Lower lobe of right lung (tissue), 2 donors: ENCODE data around the gene REPS1. TPM values are rescaled to one million over a fixed set of nuclear protein-coding genes. Genes with fewer than 3 reads are reported as not detected.

Experiments used
- ATAC-seq, 2 donors: fragments of 200-7000 bp; cut with Tn5 transposase; one replicate each; pipeline ENCODE4 v1.9.1; 2020 to 2022; ENCODE audit warnings: mild to moderate bottlenecking in 2 of 2, moderate library complexity in 2 of 2
- DNase-seq: peaks from one replicate; pipeline ENCODE4 v3.0.0-alpha.2; 2020
- H3K27ac ChIP-seq: fragments of 200-600 bp; one replicate; pipeline ENCODE4 v1.8.0; 2022
- H3K27me3 ChIP-seq: fragments of 200-600 bp; one replicate; pipeline ENCODE4 v1.8.0; 2022; ENCODE audit warnings: low read depth
- H3K36me3 ChIP-seq: fragments of 200-600 bp; one replicate; pipeline ENCODE4 v1.8.0; 2022; ENCODE audit warnings: mild to moderate bottlenecking
- H3K4me1 ChIP-seq: fragments of 200-600 bp; one replicate; pipeline ENCODE4 v1.8.0; 2022
- H3K4me3 ChIP-seq: fragments of 200-600 bp; one replicate; pipeline ENCODE4 v1.8.0; 2022; ENCODE audit warnings: mild to moderate bottlenecking
- H3K9me3 ChIP-seq: fragments of 200-600 bp; one replicate; pipeline ENCODE4 v1.8.0; 2022
- intact Hi-C: fragments of 100-400 bp; cut with DNase I; formaldehyde crosslinking; loops from one replicate; pipeline ENCODE4 v1.11.0; 2022
- total RNA-seq: library from RNA; stranded (reverse); fragmentation: NEBNext Ultra II Directional; extraction: Animal tissue kit (Norgen Biotek cat#: 25700); gene quantifications from one replicate; pipeline ENCODE4 v1.2.1, GENCODE V29; 2021
- TF ChIP-seq, protein P1 (sequence below): fragments of 200-600 bp; IDR thresholded peaks from one replicate; pipeline ENCODE4 v1.8.0; 2022; ENCODE audit warnings: antibody characterized with exemption, mild to moderate bottlenecking
- donor health status: DM: no; HTN: yes; CAD: no; lungs with severe emphysema.

Gene REPS1
- total RNA-seq, 1 donor from 2014 or later = 39.1 TPM

DNA sequence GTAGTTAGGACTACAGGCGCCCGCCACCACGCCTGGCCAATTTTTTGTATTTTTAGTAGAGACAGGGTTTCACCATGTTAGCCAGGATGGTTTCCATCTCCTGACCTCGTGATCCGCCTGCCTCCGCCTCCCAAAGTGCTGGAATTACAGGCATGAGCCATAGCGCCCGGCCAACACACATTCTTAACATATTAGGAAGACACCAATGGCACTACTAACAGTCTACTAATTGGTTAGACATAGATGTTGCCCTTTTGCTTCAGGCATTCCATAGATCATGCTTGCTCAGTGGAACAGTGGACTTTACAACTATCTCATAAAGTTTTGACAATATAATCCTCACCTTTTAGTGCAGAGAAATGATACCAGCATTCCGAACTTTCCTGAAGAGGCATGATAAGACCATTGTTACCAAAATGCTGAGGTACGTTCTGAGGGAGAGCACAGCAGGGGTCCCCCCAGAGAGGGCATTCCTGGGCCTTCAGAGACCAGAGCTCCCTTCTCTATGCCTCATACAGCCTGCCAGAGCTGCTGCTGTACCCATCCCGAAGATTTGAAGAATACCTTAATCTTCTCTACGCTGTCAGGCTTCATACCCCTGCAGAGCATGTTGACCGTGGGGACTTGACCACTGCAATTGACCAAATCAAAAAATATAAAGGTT lies 102.8 kb downstream of the REPS1 start:
- Histone ChIP-seq H3K4me3 (no peak overlapping the region), H3K27me3 (no peaks in the 10 kb centered on the region), H3K27ac (no peak overlapping the region), H3K36me3 (no peaks in the 10 kb centered on the region), H3K9me3 (no peaks in the 10 kb centered on the region), H3K4me1 (no peaks in the 10 kb centered on the region)
- ATAC-seq = no peak
- intact Hi-C loops = no loop called here
- TF ChIP-seq, protein P1, sequence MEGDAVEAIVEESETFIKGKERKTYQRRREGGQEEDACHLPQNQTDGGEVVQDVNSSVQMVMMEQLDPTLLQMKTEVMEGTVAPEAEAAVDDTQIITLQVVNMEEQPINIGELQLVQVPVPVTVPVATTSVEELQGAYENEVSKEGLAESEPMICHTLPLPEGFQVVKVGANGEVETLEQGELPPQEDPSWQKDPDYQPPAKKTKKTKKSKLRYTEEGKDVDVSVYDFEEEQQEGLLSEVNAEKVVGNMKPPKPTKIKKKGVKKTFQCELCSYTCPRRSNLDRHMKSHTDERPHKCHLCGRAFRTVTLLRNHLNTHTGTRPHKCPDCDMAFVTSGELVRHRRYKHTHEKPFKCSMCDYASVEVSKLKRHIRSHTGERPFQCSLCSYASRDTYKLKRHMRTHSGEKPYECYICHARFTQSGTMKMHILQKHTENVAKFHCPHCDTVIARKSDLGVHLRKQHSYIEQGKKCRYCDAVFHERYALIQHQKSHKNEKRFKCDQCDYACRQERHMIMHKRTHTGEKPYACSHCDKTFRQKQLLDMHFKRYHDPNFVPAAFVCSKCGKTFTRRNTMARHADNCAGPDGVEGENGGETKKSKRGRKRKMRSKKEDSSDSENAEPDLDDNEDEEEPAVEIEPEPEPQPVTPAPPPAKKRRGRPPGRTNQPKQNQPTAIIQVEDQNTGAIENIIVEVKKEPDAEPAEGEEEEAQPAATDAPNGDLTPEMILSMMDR = no peak
- DNase-seq = no peak

DNA sequence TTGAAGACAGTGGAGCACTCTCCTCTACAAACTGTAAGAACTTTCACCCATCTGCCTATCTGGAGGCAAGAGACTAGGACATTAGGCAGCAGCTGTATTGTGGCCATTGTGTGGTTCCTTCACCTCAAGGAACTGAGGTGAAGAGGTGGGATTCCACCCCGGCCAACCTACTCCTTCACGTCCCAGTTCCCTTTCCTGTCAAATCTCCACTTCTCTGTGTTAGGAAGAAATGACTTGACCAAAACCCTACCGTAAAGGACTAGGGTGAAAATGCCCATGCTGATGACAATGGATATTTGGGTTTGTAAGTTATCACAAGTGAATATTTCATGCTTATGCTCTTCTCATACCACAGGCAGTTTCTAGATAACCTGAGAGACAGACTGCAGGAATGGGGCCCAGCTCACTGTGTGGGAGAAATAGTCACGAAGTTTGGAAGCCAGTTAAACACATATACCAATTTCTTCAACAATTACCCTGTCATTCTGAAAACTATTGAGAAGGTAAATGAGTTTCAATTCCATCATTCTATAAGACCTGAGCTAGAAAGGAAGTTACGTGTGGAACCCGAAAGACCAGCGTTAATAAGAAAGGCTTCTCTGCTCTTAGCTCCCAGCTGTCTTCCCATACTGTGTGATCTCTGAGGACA lies 105.6 kb downstream of the REPS1 start:
- Histone ChIP-seq H3K9me3 (no peaks in the 10 kb centered on the region), H3K36me3 (no peaks in the 10 kb centered on the region), H3K4me1 (no peaks in the 10 kb centered on the region), H3K27me3 (no peaks in the 10 kb centered on the region), H3K4me3 (no peak overlapping the region), H3K27ac (no peak overlapping the region)
- no peak for DNase-seq
- TF ChIP-seq, protein P1 = no peak
- intact Hi-C loops = no loop called here
- ATAC-seq = no peak

DNA sequence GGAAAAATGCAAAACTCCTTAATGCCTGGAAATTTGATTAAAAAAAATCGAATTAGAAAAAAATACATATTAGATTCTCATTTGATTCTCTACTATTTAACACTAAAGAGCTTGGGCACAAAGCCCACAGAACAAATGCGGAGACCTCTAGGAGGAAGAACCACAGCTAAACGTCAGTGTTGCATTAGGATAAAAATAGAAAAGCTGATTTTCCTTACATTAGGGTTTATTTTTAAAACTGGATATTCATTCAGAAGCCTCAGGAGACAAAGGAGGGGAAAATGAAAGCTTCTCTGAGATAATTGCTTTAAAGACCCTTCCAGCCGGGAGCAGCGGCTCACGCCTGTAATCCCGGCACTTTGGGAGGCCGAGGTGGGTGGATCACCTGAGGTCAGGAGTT lies 114.9 kb downstream of the REPS1 start:
- ATAC-seq (no peak), DNase-seq (no peak)
- Histone ChIP-seq H3K27ac (no peak overlapping the region), H3K4me3 (no peak overlapping the region), H3K27me3 (no peaks in the 10 kb centered on the region), H3K36me3 (no peaks in the 10 kb centered on the region), H3K4me1 (no peaks in the 10 kb centered on the region), H3K9me3 (no peaks in the 10 kb centered on the region)
- intact Hi-C loops = no loop called here
- TF ChIP-seq, protein P1 = no peak

DNA sequence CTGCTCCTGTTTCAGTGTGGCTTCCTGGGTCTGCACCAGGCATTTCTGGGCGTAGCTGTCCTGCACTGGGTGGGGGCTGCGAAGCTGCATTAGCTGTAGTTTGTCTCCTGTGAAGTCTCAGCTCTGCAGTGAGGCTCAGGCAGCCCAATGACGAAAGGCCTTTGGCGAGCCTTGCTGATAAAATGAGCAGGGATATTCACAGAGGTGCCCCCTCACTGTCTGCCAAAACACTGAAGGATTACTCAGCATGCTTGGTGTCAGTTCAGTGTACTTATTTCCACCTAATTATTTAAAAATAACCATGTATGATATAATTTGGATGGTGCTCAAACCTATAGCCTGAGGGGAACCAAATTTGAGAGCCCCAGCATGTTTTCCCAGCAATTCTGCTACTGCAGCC lies 118.7 kb downstream of the REPS1 start:
- TF ChIP-seq, protein P1 = no peak
- Histone ChIP-seq H3K9me3 (no peaks in the 10 kb centered on the region), H3K36me3 (no peaks in the 10 kb centered on the region), H3K4me1 (no peaks in the 10 kb centered on the region), H3K27ac (no peak overlapping the region), H3K27me3 (no peaks in the 10 kb centered on the region), H3K4me3 (no peak overlapping the region)
- no peak for DNase-seq
- intact Hi-C loops = no loop called here
- ATAC-seq = no peak

DNA sequence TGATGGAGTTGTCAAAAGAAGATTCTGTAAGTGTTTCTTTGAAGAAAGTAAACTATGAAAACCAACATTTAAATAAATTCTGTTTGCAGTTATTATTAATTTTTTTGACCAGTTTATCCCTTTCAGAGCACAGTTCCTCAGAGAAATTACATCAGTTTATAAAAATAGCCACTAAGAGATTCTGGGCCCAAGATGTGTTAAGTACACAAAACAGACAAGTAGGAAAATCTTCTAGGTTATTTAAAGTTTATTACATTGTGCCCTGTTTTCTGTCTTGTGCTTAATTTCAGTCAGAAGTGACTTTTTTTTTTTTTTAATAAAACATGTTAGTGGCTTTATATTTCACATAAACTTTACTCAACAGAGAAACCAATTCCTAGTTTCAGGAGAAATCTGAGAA lies 119.9 kb downstream of the REPS1 start:
- Histone ChIP-seq H3K27ac (no peak overlapping the region), H3K9me3 (no peaks in the 10 kb centered on the region)
- TF ChIP-seq, protein P1 = no peak

More for the DNA sequence above, 119.9 kb downstream of the REPS1 start:
- Histone ChIP-seq H3K27me3 (no peaks in the 10 kb centered on the region), H3K4me1 (no peaks in the 10 kb centered on the region), H3K4me3 (no peak overlapping the region), H3K36me3 (no peaks in the 10 kb centered on the region)
- no peak for ATAC-seq
- intact Hi-C loops = no loop called here
- DNase-seq = no peak
